ENCODE measurements around the gene EEF1AKMT3.
A peak's percentile ranks its signal among the peaks of the same experiment; 100 is the strongest.

The EEF1AKMT3 gene

GRCh38 chr12:57729321-57729844, 43.0 kb upstream of the EEF1AKMT3 start:
- no peak overlapping the region for H3K23ac ChIP-seq (ENCODE audit: low read depth, low read length, poor library complexity)
- no peak overlapping the region for H3K4me2 ChIP-seq (ENCODE audit: insufficient read depth, low read length, poor library complexity, severe bottlenecking)
- no peak overlapping the region for H2BK5ac ChIP-seq (ENCODE audit: low read length)
- no peak overlapping the region for H4K91ac ChIP-seq (ENCODE audit: low read depth, low read length, poor library complexity)
- no CpG with 5 or more reads among the region's 5 CpGs for WGBS, 2 donors (ENCODE audit: extremely low coverage in 2 of 2, insufficient read length in 2 of 2, insufficient replicate concordance in 1 of 2)
- DNase-seq (ENCODE audit: low spot score), result no peak
- H3K27me3 ChIP-seq (ENCODE audit: control insufficient read depth in 3 of 3, insufficient read depth in 3 of 3, low read depth in 1 of 3, low read length in 3 of 3), result peaks cover 0 to 91% (median 18%) of the 10 kb centered on the region in 3 experiments
- peaks cover 0 to 3% of the 10 kb centered on the region in 2 donors for H3K9me3 ChIP-seq (replicated peaks in 1 of 2; ENCODE audit: control insufficient read depth in 2 of 2, insufficient read depth in 1 of 2, low read depth in 1 of 2, low read length in 2 of 2)
- peaks cover 0 to 7% of the 10 kb centered on the region in 2 donors for H3K4me1 ChIP-seq (ENCODE audit: control insufficient read depth in 2 of 2, insufficient read depth in 1 of 2, low read depth in 1 of 2, low read length in 2 of 2)
- no peak overlapping the region for H2BK15ac ChIP-seq (ENCODE audit: low read length)
- H4K8ac ChIP-seq (ENCODE audit: low read depth, low read length), result no peak overlapping the region
- H2BK120ac ChIP-seq (ENCODE audit: low read depth, low read length), result no peak overlapping the region
- no peak overlapping the region for H3K4me3 ChIP-seq (ENCODE audit: low read length in 2 of 2)
- H2AFZ ChIP-seq (ENCODE audit: low read length), result no peak overlapping the region
- H3K4ac ChIP-seq (ENCODE audit: low read length), result no peak overlapping the region
- no peak overlapping the region for H2AK5ac ChIP-seq (ENCODE audit: low read depth, low read length)
- no peak overlapping the region for H3K27ac ChIP-seq (replicated peaks; ENCODE audit: low read length)
- H3K79me1 ChIP-seq (ENCODE audit: low read depth, low read length), result no peaks in the 10 kb centered on the region
- no peak overlapping the region for H3K14ac ChIP-seq (ENCODE audit: low read length)
- H3K18ac ChIP-seq (ENCODE audit: low read length), result no peak overlapping the region
- no peak overlapping the region for H3K9ac ChIP-seq (ENCODE audit: low read depth, low read length, poor library complexity)
- peaks cover 0 to 67% of the 10 kb centered on the region in 2 donors for H3K36me3 ChIP-seq (replicated peaks in 1 of 2; ENCODE audit: control insufficient read depth in 2 of 2, insufficient read depth in 2 of 2, low read length in 2 of 2)
- H2BK12ac ChIP-seq (ENCODE audit: low read length), result no peak overlapping the region

DNA sequence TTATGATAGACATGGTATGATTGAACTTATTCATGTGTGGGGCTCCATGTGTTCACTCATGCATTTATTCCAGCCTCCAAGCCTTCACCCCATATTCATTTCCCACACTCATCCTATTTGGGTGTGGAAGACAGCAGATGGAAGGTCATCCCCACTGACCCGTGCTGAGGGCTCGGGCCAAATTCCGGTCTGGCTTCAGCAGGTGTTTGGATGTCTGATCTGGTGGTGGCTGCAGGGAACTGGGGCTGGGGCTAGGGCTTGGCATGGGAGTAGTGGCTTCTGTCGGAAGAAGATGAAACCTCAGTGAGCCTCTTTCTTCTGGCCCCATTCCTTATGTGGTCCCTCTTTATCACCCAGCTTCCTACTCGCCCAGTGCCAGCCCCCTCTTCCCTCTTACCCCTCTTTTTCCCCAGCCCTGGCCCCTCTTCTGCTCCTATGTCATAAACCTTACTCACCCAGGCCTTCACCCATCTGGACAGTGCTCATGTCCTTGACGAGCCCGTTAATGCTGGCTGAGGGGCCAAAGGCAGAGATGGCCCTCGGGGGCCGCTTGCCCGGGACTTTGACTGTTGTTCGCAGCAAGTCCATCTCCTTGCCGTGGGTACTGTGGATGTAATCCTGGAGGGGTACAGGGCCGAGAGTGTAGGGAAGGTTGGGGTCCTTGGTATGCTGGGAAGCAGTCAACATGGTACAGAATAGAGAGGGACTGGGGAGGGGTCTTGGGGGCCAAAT, 41.9 kb upstream of the EEF1AKMT3 start:
- Histone ChIP-seq H3K79me1 (ENCODE audit: low read depth, low read length) (no peaks in the 10 kb centered on the region), H3K23ac (ENCODE audit: low read depth, low read length, poor library complexity) (peak overlapping the region; percentile 53), H2AFZ (ENCODE audit: low read length) (no peak overlapping the region), H3K14ac (ENCODE audit: low read length) (no peak overlapping the region), H3K4me3 (ENCODE audit: low read length in 2 of 2) (no peak overlapping the region), H4K8ac (ENCODE audit: low read depth, low read length) (no peak overlapping the region), H3K9ac (ENCODE audit: low read depth, low read length, poor library complexity) (no peak overlapping the region), H3K4me1 (ENCODE audit: control insufficient read depth in 2 of 2, insufficient read depth in 1 of 2, low read depth in 1 of 2, low read length in 2 of 2) (peaks cover 5 to 9% of the 10 kb centered on the region in 2 donors), H2BK12ac (ENCODE audit: low read length) (no peak overlapping the region), H2AK5ac (ENCODE audit: low read depth, low read length) (no peak overlapping the region), H3K4ac (ENCODE audit: low read length) (no peak overlapping the region), H2BK5ac (ENCODE audit: low read length) (no peak overlapping the region), H4K91ac (ENCODE audit: low read depth, low read length, poor library complexity) (no peak overlapping the region), H3K18ac (ENCODE audit: low read length) (no peak overlapping the region), H3K27ac (replicated peaks; ENCODE audit: low read length) (no peak overlapping the region), H2BK15ac (ENCODE audit: low read length) (no peak overlapping the region), H2BK120ac (ENCODE audit: low read depth, low read length) (no peak overlapping the region), H3K36me3 (replicated peaks in 1 of 2; ENCODE audit: control insufficient read depth in 2 of 2, insufficient read depth in 2 of 2, low read length in 2 of 2) (peaks cover 0 to 67% of the 10 kb centered on the region in 2 donors), H3K27me3 (ENCODE audit: control insufficient read depth in 3 of 3, insufficient read depth in 3 of 3, low read depth in 1 of 3, low read length in 3 of 3) (peaks cover 0 to 93% (median 18%) of the 10 kb centered on the region in 3 experiments), H3K4me2 (ENCODE audit: insufficient read depth, low read length, poor library complexity, severe bottlenecking) (no peak overlapping the region), H3K9me3 (replicated peaks in 1 of 2; ENCODE audit: control insufficient read depth in 2 of 2, insufficient read depth in 1 of 2, low read depth in 1 of 2, low read length in 2 of 2) (peaks cover 0 to 3% of the 10 kb centered on the region in 2 donors)
- WGBS, 2 donors (ENCODE audit: extremely low coverage in 2 of 2, insufficient read length in 2 of 2, insufficient replicate concordance in 1 of 2), result no CpG with 5 or more reads among the region's 13 CpGs
- DNase-seq (ENCODE audit: low spot score), result no peak

GRCh38 chr12:57731411-57732080, 40.9 kb upstream of the EEF1AKMT3 start:
- no peak overlapping the region for H3K27ac ChIP-seq (replicated peaks; ENCODE audit: low read length)
- H3K4me1 ChIP-seq (ENCODE audit: control insufficient read depth in 2 of 2, insufficient read depth in 1 of 2, low read depth in 1 of 2, low read length in 2 of 2), result peaks cover 11 to 12% of the 10 kb centered on the region in 2 donors
- no peak overlapping the region for H3K4me2 ChIP-seq (ENCODE audit: insufficient read depth, low read length, poor library complexity, severe bottlenecking)
- H3K9ac ChIP-seq (ENCODE audit: low read depth, low read length, poor library complexity), result no peak overlapping the region
- H3K14ac ChIP-seq (ENCODE audit: low read length), result no peak overlapping the region
- no peak overlapping the region for H3K18ac ChIP-seq (ENCODE audit: low read length)
- WGBS, 2 donors (ENCODE audit: extremely low coverage in 2 of 2, insufficient read length in 2 of 2, insufficient replicate concordance in 1 of 2), result no CpG with 5 or more reads among the region's 19 CpGs
- peaks cover 0 to 5% of the 10 kb centered on the region in 2 donors for H3K9me3 ChIP-seq (replicated peaks in 1 of 2; ENCODE audit: control insufficient read depth in 2 of 2, insufficient read depth in 1 of 2, low read depth in 1 of 2, low read length in 2 of 2)
- peaks cover 0 to 61% of the 10 kb centered on the region in 2 donors for H3K36me3 ChIP-seq (replicated peaks in 1 of 2; ENCODE audit: control insufficient read depth in 2 of 2, insufficient read depth in 2 of 2, low read length in 2 of 2)
- no peak overlapping the region for H2AFZ ChIP-seq (ENCODE audit: low read length)
- no peak overlapping the region for H4K91ac ChIP-seq (ENCODE audit: low read depth, low read length, poor library complexity)
- no peak overlapping the region for H2BK12ac ChIP-seq (ENCODE audit: low read length)
- H2BK120ac ChIP-seq (ENCODE audit: low read depth, low read length), result no peak overlapping the region
- no peak overlapping the region for H3K23ac ChIP-seq (ENCODE audit: low read depth, low read length, poor library complexity)
- DNase-seq (ENCODE audit: low spot score), result no peak
- no peak overlapping the region for H2BK15ac ChIP-seq (ENCODE audit: low read length)
- no peak overlapping the region for H3K4ac ChIP-seq (ENCODE audit: low read length)
- no peak overlapping the region for H3K4me3 ChIP-seq (ENCODE audit: low read length in 2 of 2)
- peaks cover 0 to 94% (median 21%) of the 10 kb centered on the region in 3 experiments for H3K27me3 ChIP-seq (ENCODE audit: control insufficient read depth in 3 of 3, insufficient read depth in 3 of 3, low read depth in 1 of 3, low read length in 3 of 3)
- no peak overlapping the region for H2AK5ac ChIP-seq (ENCODE audit: low read depth, low read length)
- H4K8ac ChIP-seq (ENCODE audit: low read depth, low read length), result no peak overlapping the region
- H3K79me1 ChIP-seq (ENCODE audit: low read depth, low read length), result no peaks in the 10 kb centered on the region
- H2BK5ac ChIP-seq (ENCODE audit: low read length), result no peak overlapping the region

GRCh38 chr12:57732270-57732669, 40.1 kb upstream of the EEF1AKMT3 start:
- no peak overlapping the region for H2BK12ac ChIP-seq (ENCODE audit: low read length)
- peaks cover 0 to 4% of the 10 kb centered on the region in 2 donors for H3K9me3 ChIP-seq (replicated peaks in 1 of 2; ENCODE audit: control insufficient read depth in 2 of 2, insufficient read depth in 1 of 2, low read depth in 1 of 2, low read length in 2 of 2)
- H3K4me3 ChIP-seq (ENCODE audit: low read length in 2 of 2), result no peak overlapping the region
- WGBS, 2 donors (ENCODE audit: extremely low coverage in 2 of 2, insufficient read length in 2 of 2, insufficient replicate concordance in 1 of 2), result no CpG with 5 or more reads among the region's 4 CpGs
- no peak overlapping the region for H2BK120ac ChIP-seq (ENCODE audit: low read depth, low read length)
- no peaks in the 10 kb centered on the region for H3K79me1 ChIP-seq (ENCODE audit: low read depth, low read length)
- no peak overlapping the region for H3K18ac ChIP-seq (ENCODE audit: low read length)
- H4K91ac ChIP-seq (ENCODE audit: low read depth, low read length, poor library complexity), result no peak overlapping the region
- no peak overlapping the region for H3K4ac ChIP-seq (ENCODE audit: low read length)
- peaks cover 10 to 14% of the 10 kb centered on the region in 2 donors for H3K4me1 ChIP-seq (ENCODE audit: control insufficient read depth in 2 of 2, insufficient read depth in 1 of 2, low read depth in 1 of 2, low read length in 2 of 2)
- no peak overlapping the region for H3K9ac ChIP-seq (ENCODE audit: low read depth, low read length, poor library complexity)
- H2BK15ac ChIP-seq (ENCODE audit: low read length), result no peak overlapping the region
- H4K8ac ChIP-seq (ENCODE audit: low read depth, low read length), result no peak overlapping the region
- H2AK5ac ChIP-seq (ENCODE audit: low read depth, low read length), result no peak overlapping the region
- no peak overlapping the region for H2AFZ ChIP-seq (ENCODE audit: low read length)
- H3K23ac ChIP-seq (ENCODE audit: low read depth, low read length, poor library complexity), result no peak overlapping the region
- no peak overlapping the region for H3K14ac ChIP-seq (ENCODE audit: low read length)
- no peak overlapping the region for H3K4me2 ChIP-seq (ENCODE audit: insufficient read depth, low read length, poor library complexity, severe bottlenecking)
- H3K27me3 ChIP-seq (ENCODE audit: control insufficient read depth in 3 of 3, insufficient read depth in 3 of 3, low read depth in 1 of 3, low read length in 3 of 3), result peaks cover 3 to 94% (median 21%) of the 10 kb centered on the region in 3 experiments
- no peak for DNase-seq (ENCODE audit: low spot score)
- H2BK5ac ChIP-seq (ENCODE audit: low read length), result no peak overlapping the region
- peaks cover 0 to 54% of the 10 kb centered on the region in 2 donors for H3K36me3 ChIP-seq (replicated peaks in 1 of 2; ENCODE audit: control insufficient read depth in 2 of 2, insufficient read depth in 2 of 2, low read length in 2 of 2)
- no peak overlapping the region for H3K27ac ChIP-seq (replicated peaks; ENCODE audit: low read length)
